ENCODE data around the gene SCN1B.
A peak's percentile ranks its signal among the peaks of the same experiment; 100 is the strongest.
"Not testable (repeated sequence)": the region's sequence is repeated elsewhere in the genome, so short reads cannot be mapped to it uniquely, and the experiment has no call there.

The SCN1B gene

GRCh38 chr19:35030257-35031071, at the start of gene SCN1B:
SCN1B (plus strand) TSS chr19:35030470; CDS start chr19:35030821, 351 bp downstream.
- peak; percentile 45 to 56 for DNase-seq

GRCh38 chr19:34982275-34982674, 48.0 kb upstream of the SCN1B start:
- no peak for DNase-seq

GRCh38 chr19:34983786-34984185, 46.5 kb upstream of the SCN1B start:
- DNase-seq: no peak

- no peak for DNase-seq
These were observed 46.0 kb upstream of the SCN1B start for GRCh38 chr19:34984287-34984686.

- no peak for DNase-seq
These were observed 44.8 kb upstream of the SCN1B start for GRCh38 chr19:34985249-34986022.

GRCh38 chr19:34988119-34988518, 42.2 kb upstream of the SCN1B start:
- DNase-seq: no peak

GRCh38 chr19:34989298-34989697, 41.0 kb upstream of the SCN1B start:
- DNase-seq: no peak

- DNase-seq: no peak
These were observed 39.6 kb upstream of the SCN1B start for GRCh38 chr19:34990578-34991192.

- DNase-seq: no peak
These were observed 38.5 kb upstream of the SCN1B start for GRCh38 chr19:34991542-34992333.

- DNase-seq: not testable (repeated sequence)
These were observed 37.7 kb upstream of the SCN1B start for GRCh38 chr19:34992582-34992981.

- no peak for DNase-seq
These were observed 36.0 kb upstream of the SCN1B start for GRCh38 chr19:34994286-34994642.

- DNase-seq: no peak
These were observed 35.4 kb upstream of the SCN1B start for GRCh38 chr19:34994643-34995541.

GRCh38 chr19:34995551-34995950, 34.7 kb upstream of the SCN1B start:
- no peak for DNase-seq

- peak in 1 of 2 donors; percentile 21 for DNase-seq
These were observed 33.1 kb upstream of the SCN1B start for GRCh38 chr19:34997071-34997617.

- DNase-seq: not testable (repeated sequence)
These were observed 32.0 kb upstream of the SCN1B start for GRCh38 chr19:34998224-34998623.

- DNase-seq: no peak
These were observed 31.3 kb upstream of the SCN1B start for GRCh38 chr19:34998777-34999497.

- peak; percentile 78 to 80 for DNase-seq
These were observed 30.6 kb upstream of the SCN1B start, which contains the start of gene GRAMD1A for GRCh38 chr19:34999498-35000337. GRAMD1A (plus strand) TSS chr19:35000323; CDS start chr19:35000479, 156 bp downstream.

GRCh38 chr19:35000338-35000646, 30.0 kb upstream of the SCN1B start:
- no peak for DNase-seq

GRCh38 chr19:35000647-35001501, 29.4 kb upstream of the SCN1B start:
- peak; percentile 53 to 64 for DNase-seq
